D721Med (cell line): ENCODE data around the gene SLC18A3.

ENCODE experiments used
- DNase-seq: peaks from one replicate; pipeline ENCODE4 v3.0.0; 2011; ENCODE audit warnings: low spot score; ENCODE audit not compliant: insufficient read length
- FAIRE-seq: peaks from 2 replicates; lab custom pipeline; 2011; peaks lifted over from hg19 to GRCh38; lab: Jason Lieb, UNC
- TF ChIP-seq, protein P1 (sequence below): IDR thresholded peaks from 2 replicates; pipeline ENCODE4 v1.5.1; 2012; ENCODE audit warnings: mild to moderate bottlenecking, control low read depth; ENCODE audit not compliant: insufficient read depth; ENCODE audit errors: missing control alignments

SLC18A3 gene

DNA sequence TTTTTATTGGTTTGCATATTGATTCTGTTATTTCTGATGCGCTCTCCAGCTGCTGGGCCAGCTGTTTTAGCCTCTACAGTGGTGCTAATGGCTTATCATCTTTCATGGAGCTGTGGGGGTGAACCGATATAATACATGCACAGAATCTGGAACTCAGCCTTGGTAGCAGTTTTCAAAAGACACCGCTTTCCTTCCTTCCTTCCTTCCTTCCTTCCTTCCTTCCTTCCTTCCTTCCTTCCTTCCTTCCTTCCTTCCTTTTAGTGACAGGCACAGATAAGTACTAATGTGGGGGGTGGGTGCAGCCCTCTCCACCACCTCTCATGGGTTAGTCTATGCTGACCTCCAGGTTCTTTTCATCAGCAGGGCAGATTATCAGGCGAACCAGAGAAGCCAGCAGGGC is 37.4 kb downstream of the SLC18A3 start:
- no peak for FAIRE-seq
- TF ChIP-seq, protein P1, sequence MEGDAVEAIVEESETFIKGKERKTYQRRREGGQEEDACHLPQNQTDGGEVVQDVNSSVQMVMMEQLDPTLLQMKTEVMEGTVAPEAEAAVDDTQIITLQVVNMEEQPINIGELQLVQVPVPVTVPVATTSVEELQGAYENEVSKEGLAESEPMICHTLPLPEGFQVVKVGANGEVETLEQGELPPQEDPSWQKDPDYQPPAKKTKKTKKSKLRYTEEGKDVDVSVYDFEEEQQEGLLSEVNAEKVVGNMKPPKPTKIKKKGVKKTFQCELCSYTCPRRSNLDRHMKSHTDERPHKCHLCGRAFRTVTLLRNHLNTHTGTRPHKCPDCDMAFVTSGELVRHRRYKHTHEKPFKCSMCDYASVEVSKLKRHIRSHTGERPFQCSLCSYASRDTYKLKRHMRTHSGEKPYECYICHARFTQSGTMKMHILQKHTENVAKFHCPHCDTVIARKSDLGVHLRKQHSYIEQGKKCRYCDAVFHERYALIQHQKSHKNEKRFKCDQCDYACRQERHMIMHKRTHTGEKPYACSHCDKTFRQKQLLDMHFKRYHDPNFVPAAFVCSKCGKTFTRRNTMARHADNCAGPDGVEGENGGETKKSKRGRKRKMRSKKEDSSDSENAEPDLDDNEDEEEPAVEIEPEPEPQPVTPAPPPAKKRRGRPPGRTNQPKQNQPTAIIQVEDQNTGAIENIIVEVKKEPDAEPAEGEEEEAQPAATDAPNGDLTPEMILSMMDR, result no peak
- no peak for DNase-seq

DNA sequence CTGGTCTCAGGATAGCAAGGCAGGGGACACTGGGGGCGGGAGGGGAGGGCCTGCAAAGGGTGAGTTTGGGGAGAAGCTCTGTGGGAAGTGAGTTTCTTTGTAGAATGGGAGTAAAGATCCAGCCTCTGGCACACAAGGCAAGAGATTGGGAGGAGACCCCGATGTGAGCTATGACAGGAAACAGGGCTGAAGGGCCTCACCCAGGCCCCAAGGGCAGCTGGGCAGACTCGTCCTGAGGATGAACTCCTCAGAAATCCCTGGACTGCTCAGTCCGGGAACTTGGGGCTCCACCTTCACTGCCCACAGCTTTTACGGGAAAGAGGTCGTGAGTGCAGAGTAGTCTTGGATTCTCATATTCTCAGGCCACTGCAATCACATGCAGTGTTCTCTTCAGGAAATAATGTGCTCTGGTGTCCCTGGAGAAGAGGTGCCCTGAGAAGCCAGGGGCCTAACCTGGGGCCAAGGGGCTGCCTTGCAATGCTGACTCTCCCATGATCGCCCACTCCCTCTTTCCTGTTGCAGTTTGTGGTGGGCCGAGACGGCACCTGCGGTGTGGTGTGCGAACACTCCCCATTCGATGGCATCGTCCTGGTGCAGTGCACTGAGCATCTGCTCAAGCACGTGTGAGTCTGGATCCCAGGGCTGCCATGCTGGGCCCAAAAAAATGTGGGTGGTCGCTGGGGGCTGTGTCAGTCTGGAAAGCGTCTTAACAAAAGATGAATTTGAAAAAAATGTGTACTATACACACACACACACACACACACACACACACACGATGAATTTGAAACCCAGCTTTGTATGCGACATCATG is 38.1 kb downstream of the SLC18A3 start:
- DNase-seq (no peak), FAIRE-seq (no peak)
- TF ChIP-seq, protein P1, result no peak

DNA sequence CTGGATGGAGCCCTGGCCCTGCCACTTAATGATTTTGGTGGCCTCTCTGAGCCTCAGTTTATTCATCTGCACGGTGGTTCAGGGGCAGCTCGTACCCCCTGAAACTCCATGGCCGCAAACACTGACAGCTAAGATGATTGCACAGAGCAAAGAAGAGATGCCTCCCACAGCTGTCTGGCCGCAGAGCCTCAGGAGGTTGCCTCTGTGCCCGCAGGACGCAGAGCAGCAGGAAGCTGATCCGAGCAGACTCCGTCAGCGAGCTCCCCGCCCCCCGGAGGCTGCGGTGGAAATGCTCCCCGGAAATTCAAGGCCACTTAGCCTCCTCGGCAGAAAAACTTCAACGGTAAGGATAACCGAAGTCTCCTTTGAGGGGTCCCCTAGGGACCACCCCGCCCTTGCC is 39.2 kb downstream of the SLC18A3 start:
- FAIRE-seq, result no peak
- no peak for DNase-seq
- TF ChIP-seq, protein P1, result no peak

DNA sequence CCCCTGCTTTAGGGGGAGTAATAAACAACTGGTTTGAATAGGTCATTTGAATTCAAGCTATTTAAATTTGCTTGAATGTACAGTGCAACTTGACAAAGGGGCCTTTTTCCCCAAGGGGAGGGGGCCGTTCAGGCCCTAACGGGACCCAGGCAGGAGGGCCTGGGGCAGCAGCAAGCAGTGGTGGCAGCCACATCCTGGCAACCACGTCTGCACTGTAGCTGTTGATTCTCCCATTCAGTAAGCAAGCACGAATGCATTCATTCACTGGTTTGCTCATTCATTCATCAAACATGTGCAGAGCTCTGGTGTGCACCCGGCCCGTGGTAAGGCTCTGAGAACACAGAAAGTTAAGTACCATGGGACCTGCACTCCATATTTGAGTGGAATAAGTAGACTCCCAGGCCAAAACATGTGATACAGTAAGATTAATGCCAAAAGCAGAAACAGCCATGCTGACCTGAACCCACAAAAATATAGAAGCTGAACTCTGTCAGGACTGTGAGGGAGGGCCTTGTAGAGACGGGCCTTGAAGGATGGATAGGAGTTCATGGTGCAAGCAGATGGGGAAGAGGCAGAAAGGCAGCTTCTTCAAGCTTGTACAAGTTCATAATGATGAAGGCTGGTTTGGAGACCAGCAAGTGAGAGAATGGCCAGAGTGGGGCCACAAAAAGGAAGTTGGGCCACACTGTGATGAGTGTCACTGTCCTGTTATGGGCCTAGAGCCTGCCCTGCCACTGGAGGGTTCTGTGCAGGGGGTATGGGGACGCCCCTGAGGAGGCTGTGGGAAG is 40.0 kb downstream of the SLC18A3 start:
- no peak for DNase-seq
- FAIRE-seq, result no peak
- TF ChIP-seq, protein P1, result no peak

DNA sequence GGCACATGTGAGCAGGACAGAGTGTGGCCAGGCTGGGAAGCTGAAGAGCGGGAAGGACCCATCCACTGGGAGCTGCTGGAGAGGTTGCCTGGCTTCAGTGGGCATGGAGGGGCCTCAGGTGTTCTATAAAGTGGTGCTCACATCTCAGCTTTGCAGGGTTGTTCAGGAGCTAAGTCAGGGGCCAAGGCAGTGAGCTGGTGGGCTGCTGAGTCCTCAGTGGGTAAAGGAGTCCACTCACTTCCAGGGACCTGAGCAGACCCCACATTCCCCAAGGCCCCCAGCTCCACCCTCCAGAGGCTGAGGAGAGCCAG is 40.6 kb downstream of the SLC18A3 start:
- no peak for DNase-seq
- no peak for FAIRE-seq
- TF ChIP-seq, protein P1, result no peak

DNA sequence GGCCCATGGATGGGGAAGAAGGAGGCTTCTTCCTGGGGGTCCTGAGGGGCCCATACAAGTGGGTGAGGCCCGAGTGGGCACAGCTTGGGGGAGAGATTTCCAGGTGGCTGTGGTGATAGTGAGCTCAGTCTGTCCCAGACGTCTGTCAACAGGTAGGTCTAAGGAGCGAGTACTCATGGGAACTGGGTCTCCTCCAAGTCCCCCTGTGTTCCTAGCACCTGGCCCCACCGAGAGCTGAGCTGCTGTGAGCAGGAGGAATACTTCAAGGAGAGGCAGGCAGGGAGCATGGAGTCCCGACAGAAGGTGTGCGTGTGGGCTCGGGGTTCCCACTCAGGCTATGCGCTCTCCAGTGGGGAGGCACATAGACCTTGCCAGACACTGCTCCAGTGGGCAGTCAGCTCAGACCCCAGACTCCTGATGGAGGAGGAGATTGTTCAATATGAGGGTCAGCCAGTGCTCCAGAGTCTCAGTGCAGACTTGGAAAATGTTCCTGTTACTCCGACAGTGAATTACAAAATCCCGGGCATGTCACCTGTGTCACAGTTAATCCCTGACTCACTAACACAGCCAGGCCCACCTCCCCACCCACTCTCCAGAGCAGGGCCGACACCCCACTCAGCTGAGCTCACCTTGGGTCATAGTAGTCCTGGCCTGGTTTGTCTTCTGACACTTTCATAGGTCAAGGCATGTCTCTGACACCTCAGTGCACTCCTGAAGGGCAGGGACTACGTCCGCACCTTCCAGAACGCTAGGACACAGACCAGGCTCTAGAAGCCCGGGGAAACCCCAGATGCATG is 41.1 kb downstream of the SLC18A3 start:
- FAIRE-seq (no peak), DNase-seq (no peak)

More for the DNA sequence above, 41.1 kb downstream of the SLC18A3 start:
- TF ChIP-seq, protein P1, result no peak
